HEK293 (cell line): Measurements from ENCODE around the gene RDM1.

Experiments
- CTCF ChIA-PET: fragments of 350-600 bp; formaldehyde crosslinking; extraction: SDS; loops from one replicate; lab custom pipeline; 2021; ENCODE audit warnings: antibody characterized with exemption; lab: Yijun Ruan, JAX
- POLR2A ChIA-PET: fragments of 300-600 bp; formaldehyde crosslinking; extraction: SDS; loops from one replicate; lab custom pipeline; 2020; ENCODE audit warnings: antibody characterized with exemption, inconsistent platforms; lab: Yijun Ruan, JAX
- H3K27ac ChIP-seq: fragments of 200-500 bp; sonication (Bioruptor generic); 2 replicates; pipeline ENCODE4 v1.5.1; 2014; ENCODE audit warnings: low read depth, low read length, control low read depth, inconsistent platforms; ENCODE audit errors: extremely low read depth
- H3K36me3 ChIP-seq, 2 experiments: fragments of 200-500 bp in 1 of 2; sonication (Bioruptor generic) in 1 of 2; 1 replicate in 1 of 2; 2 replicates in 1 of 2; pipeline ENCODE4 v1.5.1; 2014 to 2017; ENCODE audit warnings: inconsistent platforms in 2 of 2, low read length in 2 of 2; ENCODE audit not compliant: control insufficient read depth in 2 of 2, insufficient read depth in 1 of 2
- H3K4me1 ChIP-seq: fragments of 200-500 bp; sonication (Bioruptor generic); 2 replicates; pipeline ENCODE4 v1.5.1; 2014; ENCODE audit warnings: mild to moderate bottlenecking, low read length, inconsistent platforms; ENCODE audit not compliant: control insufficient read depth, insufficient read depth
- H3K4me3 ChIP-seq: 2 replicates; pipeline ENCODE4 v1.5.1; 2011; ENCODE audit warnings: low read depth, mild to moderate bottlenecking, control low read depth, low read length, moderate library complexity
- H3K9me3 ChIP-seq: fragments of 200-500 bp; sonication (Bioruptor generic); 2 replicates; pipeline ENCODE4 v1.5.1; 2014; ENCODE audit warnings: low read depth, low read length, inconsistent platforms; ENCODE audit not compliant: control insufficient read depth, insufficient read depth
- CTCF ChIP-seq: fragments of 450-650 bp; formaldehyde crosslinking; IDR thresholded peaks from 2 replicates; pipeline ENCODE4 v1.5.1; 2016; ENCODE audit warnings: missing biosample characterization, missing genetic modification characterization
- MYNN ChIP-seq: fragments of 450-650 bp; formaldehyde crosslinking; IDR thresholded peaks from 2 replicates; pipeline ENCODE4 v1.5.1; 2016; ENCODE audit warnings: missing biosample characterization, missing genetic modification characterization, borderline replicate concordance
- OSR2 ChIP-seq: fragments of 450-650 bp; formaldehyde crosslinking; IDR thresholded peaks from 2 replicates; pipeline ENCODE4 v1.5.1; 2016; ENCODE audit warnings: missing biosample characterization, missing genetic modification characterization
- OVOL3 ChIP-seq: fragments of 450-650 bp; formaldehyde crosslinking; IDR thresholded peaks from 2 replicates; pipeline ENCODE4 v1.5.1; 2016; ENCODE audit warnings: missing biosample characterization, missing genetic modification characterization
- PBX3 ChIP-seq: sonication (generic); formaldehyde crosslinking; IDR thresholded peaks from 2 replicates; pipeline ENCODE4 v1.8.1; 2022; ENCODE audit warnings: mild to moderate bottlenecking, moderate library complexity, missing genetic modification reagents
- SALL2 ChIP-seq: fragments of 450-650 bp; formaldehyde crosslinking; IDR thresholded peaks from 2 replicates; pipeline ENCODE4 v1.5.0; 2017; ENCODE audit warnings: missing biosample characterization, mild to moderate bottlenecking, missing genetic modification characterization, borderline replicate concordance
- TSHZ1 ChIP-seq: fragments of 450-650 bp; formaldehyde crosslinking; IDR thresholded peaks from 2 replicates; pipeline ENCODE4 v1.5.1; 2016; ENCODE audit warnings: missing biosample characterization, missing genetic modification characterization, borderline replicate concordance
- WT1 ChIP-seq: fragments of 450-650 bp; formaldehyde crosslinking; IDR thresholded peaks from 2 replicates; pipeline ENCODE4 v1.5.1; 2016; ENCODE audit warnings: missing biosample characterization, missing genetic modification characterization
- ZBTB26 ChIP-seq: fragments of 450-650 bp; formaldehyde crosslinking; optimal IDR thresholded peaks from 2 replicates; pipeline ENCODE3; 2016; ENCODE audit warnings: missing biosample characterization, mild to moderate bottlenecking, missing genetic modification characterization
- ZIC2 ChIP-seq: fragments of 450-650 bp; formaldehyde crosslinking; IDR thresholded peaks from 2 replicates; pipeline ENCODE4 v1.5.1; 2016; ENCODE audit warnings: missing biosample characterization, missing genetic modification characterization
- ZNF148 ChIP-seq: fragments of 450-650 bp; formaldehyde crosslinking; IDR thresholded peaks from 2 replicates; pipeline ENCODE4 v1.5.0; 2017; ENCODE audit warnings: missing biosample characterization, missing genetic modification characterization, borderline replicate concordance
- ZNF223 ChIP-seq: fragments of 450-650 bp; formaldehyde crosslinking; IDR thresholded peaks from 2 replicates; pipeline ENCODE4 v1.5.1; 2016; ENCODE audit warnings: missing biosample characterization, missing genetic modification characterization
- ZNF24 ChIP-seq: fragments of 450-650 bp; formaldehyde crosslinking; IDR thresholded peaks from 2 replicates; pipeline ENCODE4 v1.5.1; 2016; ENCODE audit warnings: missing biosample characterization, missing genetic modification characterization
- ZNF292 ChIP-seq: fragments of 450-650 bp; formaldehyde crosslinking; IDR thresholded peaks from 2 replicates; pipeline ENCODE4 v1.5.1; 2016; ENCODE audit warnings: low read depth, missing biosample characterization, missing genetic modification characterization, borderline replicate concordance
- ZNF544 ChIP-seq: fragments of 450-650 bp; formaldehyde crosslinking; IDR thresholded peaks from 2 replicates; pipeline ENCODE4 v1.5.0; 2017; ENCODE audit warnings: missing biosample characterization, missing genetic modification characterization
- ZNF560 ChIP-seq: fragments of 450-650 bp; formaldehyde crosslinking; IDR thresholded peaks from 2 replicates; pipeline ENCODE4 v1.5.1; 2017; ENCODE audit warnings: missing biosample characterization, missing genetic modification characterization, borderline replicate concordance
- ZNF707 ChIP-seq: fragments of 450-650 bp; formaldehyde crosslinking; IDR thresholded peaks from 2 replicates; pipeline ENCODE4 v1.5.1; 2016; ENCODE audit warnings: missing biosample characterization, missing genetic modification characterization
- ZNF785 ChIP-seq: fragments of 450-650 bp; formaldehyde crosslinking; IDR thresholded peaks from 2 replicates; pipeline ENCODE4 v1.5.1; 2016; ENCODE audit warnings: missing biosample characterization, missing genetic modification characterization
- ZSCAN18 ChIP-seq: fragments of 450-650 bp; formaldehyde crosslinking; IDR thresholded peaks from 2 replicates; pipeline ENCODE4 v1.5.1; 2016; ENCODE audit warnings: missing biosample characterization, missing genetic modification characterization
- ZSCAN4 ChIP-seq: fragments of 450-650 bp; formaldehyde crosslinking; IDR thresholded peaks from 2 replicates; pipeline ENCODE4 v1.5.1; 2017; ENCODE audit warnings: missing biosample characterization, missing genetic modification characterization

The RDM1 gene

GRCh38 chr17:35875800-35876139 lies 54.8 kb downstream of the RDM1 start:
- no peak for TF ChIP-seq OSR2 (tag by site-specific recombination)
- TF ChIP-seq ZNF785 (tag by site-specific recombination): no peak
- TF ChIP-seq ZSCAN4 (tag by site-specific recombination): no peak
- TF ChIP-seq ZNF707 (tag by site-specific recombination): no peak
- TF ChIP-seq ZNF544 (tag by site-specific recombination): no peak
- TF ChIP-seq ZNF292 (tag by site-specific recombination): no peak
- ChIA-PET CTCF (interaction anchor here (0.7 to 1.8 kb wide), 3 partner anchors 14 to 26 kb away, joined by 3 to 8 read pairs (median 4); no protein-coding TSS in a partner anchor), POLR2A (interaction anchor here (0.6 kb wide), 2 partner anchors 12 to 46 kb away, joined by 3 read pairs; no protein-coding TSS in a partner anchor)
- Histone ChIP-seq H3K9me3 (no peaks in the 10 kb centered on the region), H3K4me3 (no peak overlapping the region), H3K36me3 (no peaks in the 10 kb centered on the region), H3K4me1 (no peaks in the 10 kb centered on the region), H3K27ac (no peak overlapping the region)

- H3K36me3 ChIP-seq: no peaks in the 10 kb centered on the region
- TF ChIP-seq ZIC2 (tag by site-specific recombination) (no peak), MYNN (tag by site-specific recombination) (no peak), TSHZ1 (tag by site-specific recombination) (no peak), ZNF148 (tag by site-specific recombination) (no peak), ZNF544 (tag by site-specific recombination) (no peak), ZBTB26 (tag by site-specific recombination) (no peak), ZSCAN18 (tag by site-specific recombination) (no peak), ZNF560 (tag by site-specific recombination) (no peak), ZNF785 (tag by site-specific recombination) (no peak), CTCF (tag by site-specific recombination) (no peak), PBX3 (CRISPR knock-in tag) (no peak), ZNF223 (tag by site-specific recombination) (no peak), WT1 (tag by site-specific recombination) (no peak), ZNF24 (tag by site-specific recombination) (no peak), SALL2 (no peak), OVOL3 (tag by site-specific recombination) (no peak)
These were observed 55.3 kb downstream of the RDM1 start for GRCh38 chr17:35875072-35875799.

More at GRCh38 chr17:35875072-35875799, 55.3 kb downstream of the RDM1 start:
- Histone ChIP-seq H3K9me3 (no peaks in the 10 kb centered on the region), H3K4me3 (no peak overlapping the region), H3K4me1 (no peaks in the 10 kb centered on the region), H3K27ac (no peak overlapping the region)
- ChIA-PET POLR2A (interaction anchor here (0.6 kb wide), 1 partner anchor 12 kb away, joined by 3 read pairs; no protein-coding TSS in a partner anchor), CTCF (interaction anchor here (0.7 to 2.1 kb wide), 4 partner anchors 14 to 26 kb away, joined by 4 to 8 read pairs (median 5); no protein-coding TSS in a partner anchor)
